HepG2 (cell line): ENCODE measurements around the gene ZNF648. TPM values are rescaled to one million over a fixed set of nuclear protein-coding genes. Genes with fewer than 3 reads are reported as not detected.

ENCODE experiments used
- ATAC-seq: fragments of 200-7000 bp; cut with Tn5 transposase; 3 replicates; pipeline ENCODE4 v1.9.1; 2020; ENCODE audit warnings: mild to moderate bottlenecking, moderate library complexity
- BruUV-seq: library from RNA; stranded (reverse); fragments of 400-500 nt; replicated peaks from 2 replicates; lab custom pipeline; 2021; lab: Mats Ljungman, UMichigan
- CTCF ChIA-PET: fragments of 300-600 bp; formaldehyde crosslinking; extraction: SDS; loops from one replicate; lab custom pipeline; 2021; ENCODE audit warnings: low total read pairs, inconsistent platforms, low intra/inter-chr PET ratio; lab: Yijun Ruan, JAX
- POLR2A ChIA-PET: fragments of 350-600 bp; sonication (Branson Sonifier 250); formaldehyde crosslinking; loops from one replicate; lab custom pipeline; 2020; ENCODE audit warnings: antibody characterized with exemption, inconsistent platforms; lab: Yijun Ruan, JAX
- DNase-seq: peaks from one replicate; pipeline ENCODE4 v3.0.0-alpha.2; 2015; ENCODE audit warnings: low spot score
- FAIRE-seq: peaks from 3 replicates; lab custom pipeline; 2011; peaks lifted over from hg19 to GRCh38; lab: Jason Lieb, UNC
- H2AFZ ChIP-seq: one replicate; pipeline ENCODE4 v1.6.1; 2011; ENCODE audit warnings: low read length, inconsistent platforms
- H3K27ac ChIP-seq: fragments of 300-600 bp; 3 replicates; pipeline ENCODE4 v1.8.0; 2011; ENCODE audit warnings: mixed run types, mild to moderate bottlenecking, mixed read lengths, low read length, inconsistent platforms; ENCODE audit not compliant: insufficient read depth; ENCODE audit errors: extremely low read length
- H3K27me3 ChIP-seq, 2 experiments: fragments of 200-600 bp in 1 of 2; 2 replicates in 1 of 2; 3 replicates in 1 of 2; pipeline versions ENCODE4 v1.6.0 to v1.8.0; 2011; ENCODE audit warnings: low read length in 2 of 2, mild to moderate bottlenecking in 2 of 2, moderate library complexity in 2 of 2, inconsistent platforms in 1 of 2; ENCODE audit not compliant: insufficient read depth in 2 of 2, control insufficient read depth in 1 of 2
- H3K36me3 ChIP-seq, 2 experiments: fragments of 200-600 bp in 1 of 2; replicated peaks in 1 of 2; 2 replicates in 1 of 2; 3 replicates in 1 of 2; pipeline versions ENCODE4 v1.5.1 to v1.8.0; 2011; ENCODE audit warnings: low read length in 2 of 2, inconsistent platforms in 1 of 2; ENCODE audit not compliant: insufficient read depth in 2 of 2, control insufficient read depth in 1 of 2
- H3K4me1 ChIP-seq: 2 replicates; pipeline ENCODE4 v1.5.1; 2012; ENCODE audit warnings: low read length, inconsistent platforms; ENCODE audit not compliant: insufficient read depth
- H3K4me2 ChIP-seq: 2 replicates; pipeline ENCODE4 v1.6.0; 2011; ENCODE audit warnings: low read depth, low read length, inconsistent platforms
- H3K4me3 ChIP-seq, 3 experiments: fragments of 200-600 bp in 1 of 3; sonication (generic), shearing (Covaris generic) in 1 of 3; replicated peaks in 1 of 3; 2 replicates each; pipeline ENCODE4 v1.5.1; 2011 to 2016; ENCODE audit warnings: low read length in 3 of 3, inconsistent platforms in 2 of 3, low read depth in 2 of 3, mild to moderate bottlenecking in 2 of 3, control low read depth in 1 of 3, mixed read lengths in 1 of 3; ENCODE audit not compliant: insufficient read depth in 1 of 3
- H3K79me2 ChIP-seq: one replicate; pipeline ENCODE4 v1.6.1; 2011; ENCODE audit warnings: low read length, inconsistent platforms; ENCODE audit not compliant: insufficient read depth
- H3K9ac ChIP-seq: 2 replicates; pipeline ENCODE4 v1.6.0; 2011; ENCODE audit warnings: mild to moderate bottlenecking, low read depth, low read length, inconsistent platforms; ENCODE audit not compliant: insufficient read depth
- H3K9me3 ChIP-seq: 2 replicates; pipeline ENCODE4 v1.5.1; 2012; ENCODE audit warnings: mild to moderate bottlenecking, low read length
- H4K20me1 ChIP-seq: 2 replicates; pipeline ENCODE4 v1.6.0; 2011; ENCODE audit warnings: inconsistent platforms, mild to moderate bottlenecking, low read length, moderate library complexity; ENCODE audit not compliant: insufficient read depth
- HNF1B ChIP-seq: sonication (generic); formaldehyde crosslinking; IDR thresholded peaks from 2 replicates; pipeline ENCODE4 v1.5.1; 2020; ENCODE audit warnings: mild to moderate bottlenecking, moderate library complexity, missing genetic modification reagents
- HNF4A ChIP-seq: sonication (generic); formaldehyde crosslinking; IDR thresholded peaks from 2 replicates; pipeline ENCODE4 v1.4.0; 2020; ENCODE audit warnings: missing genetic modification reagents
- TP53 ChIP-seq: sonication (generic); formaldehyde crosslinking; conservative IDR thresholded peaks from 2 replicates; pipeline ENCODE4 v1.4.0; 2020; ENCODE audit warnings: missing genetic modification reagents
- ZBTB39 ChIP-seq: sonication (generic); formaldehyde crosslinking; IDR thresholded peaks from 2 replicates; pipeline ENCODE4 v1.5.0; 2020; ENCODE audit warnings: missing genetic modification reagents
- ZNF292 ChIP-seq: sonication (generic); formaldehyde crosslinking; IDR thresholded peaks from 2 replicates; pipeline ENCODE4 v1.8.1; 2022; ENCODE audit warnings: mild to moderate bottlenecking, low read depth, missing genetic modification reagents, borderline replicate concordance
- WGBS: methylation state at CpG from one replicate; pipeline ENCODE4 v1.1.6; 2017; ENCODE audit warnings: low lambda C conversion rate; 5-methylcytosine and 5-hydroxymethylcytosine counted together
- in situ Hi-C: cut with HindIII; loops from 2 replicates; pipeline ENCODE4 v1.10.0; 2017; ENCODE audit warnings: low pct_unique_long_range_greater_than_20kb; ENCODE audit not compliant: extremely low pct_ligation_motif_present
- intact Hi-C: fragments of 100-400 bp; cut with micrococcal nuclease; formaldehyde crosslinking; loops from one replicate; pipeline ENCODE4 v1.10.0; 2022; ENCODE audit not compliant: unreplicated experiment
- polyA plus RNA-seq, 8 experiments: library from polyadenylated mRNA; depleted of rRNA in 3 of 8; stranded (reverse) in 7 of 8; unstranded in 1 of 8; fragments of >200 nt; fragmentation: Illumina TruSeq in 4 of 8; extraction: Trizol in 4 of 8; gene quantifications; 2 replicates each; pipeline versions ENCODE4 v1.2.1 to v1.2.3, GENCODE V29; 2011 to 2016; ENCODE audit warnings: low read depth in 4 of 8, missing spikeins in 1 of 8, mixed read lengths in 1 of 8; ENCODE audit not compliant: insufficient read depth in 1 of 8
- total RNA-seq, 5 experiments: library from RNA; depleted of rRNA; stranded (reverse); fragments of >200 nt; fragmentation: Illumina TruSeq; extraction: Trizol; gene quantifications; 2 replicates each; pipeline ENCODE4 v1.2.3, GENCODE V29; 2016; ENCODE audit warnings: low read depth in 1 of 5
- TF ChIP-seq, protein P1 (sequence below): sonication (generic); formaldehyde crosslinking; IDR thresholded peaks from 2 replicates; pipeline ENCODE4 v1.4.0; 2020; ENCODE audit warnings: missing genetic modification reagents

Gene ZNF648
- total and polyA plus RNA-seq, 2 of the 13 experiments (the other 11 are each of a cell fraction or from before 2014, with no cell fraction given), result 0.13 to 0.37 TPM

GRCh38 chr1:182091083-182091482 lies 29.6 kb upstream of the ZNF648 start:
- no peak for FAIRE-seq
- H3K4me1 ChIP-seq, result peaks cover 16% of the 10 kb centered on the region; the same call in 1 of the 2 replicates
- peak overlapping the region in 1 of 3 experiments; percentile 29; a peak in 1 of 6 replicates for H3K4me3 ChIP-seq
- ATAC-seq, result peak; percentile 87
- no peaks in the 10 kb centered on the region for H4K20me1 ChIP-seq
- H3K36me3 ChIP-seq, result no peaks in the 10 kb centered on the region
- H3K9ac ChIP-seq, result no peak overlapping the region
- intact Hi-C loops, result no loop called here
- H2AFZ ChIP-seq, result no peak overlapping the region
- peak; percentile 14 for DNase-seq
- H3K79me2 ChIP-seq, result no peaks in the 10 kb centered on the region
- BruUV-seq, result no TSS peak
- H3K27ac ChIP-seq, result no peak overlapping the region
- H3K4me2 ChIP-seq, result peak overlapping the region; percentile 34
- H3K9me3 ChIP-seq, result no peaks in the 10 kb centered on the region
- in situ Hi-C loops, result loop anchor here (25.0 kb wide), 1 partner anchor 696 kb away; the partner anchor contains the start of gene NPL
- POLR2A ChIA-PET, result no interaction called here
- CTCF ChIA-PET, result no interaction called here
- H3K27me3 ChIP-seq, result peaks cover 2 to 4% of the 10 kb centered on the region in 2 experiments; a peak in 1 of 5 replicates
- TF ChIP-seq, protein P1, sequence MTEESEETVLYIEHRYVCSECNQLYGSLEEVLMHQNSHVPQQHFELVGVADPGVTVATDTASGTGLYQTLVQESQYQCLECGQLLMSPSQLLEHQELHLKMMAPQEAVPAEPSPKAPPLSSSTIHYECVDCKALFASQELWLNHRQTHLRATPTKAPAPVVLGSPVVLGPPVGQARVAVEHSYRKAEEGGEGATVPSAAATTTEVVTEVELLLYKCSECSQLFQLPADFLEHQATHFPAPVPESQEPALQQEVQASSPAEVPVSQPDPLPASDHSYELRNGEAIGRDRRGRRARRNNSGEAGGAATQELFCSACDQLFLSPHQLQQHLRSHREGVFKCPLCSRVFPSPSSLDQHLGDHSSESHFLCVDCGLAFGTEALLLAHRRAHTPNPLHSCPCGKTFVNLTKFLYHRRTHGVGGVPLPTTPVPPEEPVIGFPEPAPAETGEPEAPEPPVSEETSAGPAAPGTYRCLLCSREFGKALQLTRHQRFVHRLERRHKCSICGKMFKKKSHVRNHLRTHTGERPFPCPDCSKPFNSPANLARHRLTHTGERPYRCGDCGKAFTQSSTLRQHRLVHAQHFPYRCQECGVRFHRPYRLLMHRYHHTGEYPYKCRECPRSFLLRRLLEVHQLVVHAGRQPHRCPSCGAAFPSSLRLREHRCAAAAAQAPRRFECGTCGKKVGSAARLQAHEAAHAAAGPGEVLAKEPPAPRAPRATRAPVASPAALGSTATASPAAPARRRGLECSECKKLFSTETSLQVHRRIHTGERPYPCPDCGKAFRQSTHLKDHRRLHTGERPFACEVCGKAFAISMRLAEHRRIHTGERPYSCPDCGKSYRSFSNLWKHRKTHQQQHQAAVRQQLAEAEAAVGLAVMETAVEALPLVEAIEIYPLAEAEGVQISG (CRISPR knock-in tag), result peak; percentile 88
- TF ChIP-seq ZBTB39 (CRISPR knock-in tag), result no peak
- TF ChIP-seq TP53 (CRISPR knock-in tag), result no peak
- 0 out of 2 replicates have a peak, but pooled peaks have one; percentile 25 for TF ChIP-seq HNF1B (CRISPR knock-in tag)
- TF ChIP-seq ZNF292 (CRISPR knock-in tag), result peak; percentile 42; the same call in 1 of the 2 replicates
- peak; percentile 62; the same call in 1 of the 2 replicates for TF ChIP-seq HNF4A (CRISPR knock-in tag)
- 0% methylated on average over 2 of the region's 2 CpGs for WGBS
